Activated naive CD8-positive, alpha-beta T cell treated with anti-CD3 and anti-CD28 coated beads, Interleukin-2, amount 50 U/mL, for 24 hours (primary cell): Measurements from ENCODE around the gene SMIM13.

ENCODE experiments used
- ATAC-seq: fragments of 150-1000 bp; cut with Tn5 transposase; one replicate; pipeline ENCODE4 v1.10.0; 2021
- DNase-seq: peaks from one replicate; pipeline ENCODE4 v3.0.0; 2021
- H3K27ac Mint-ChIP-seq: one replicate; pipeline ENCODE4 v1.8.0; 2021; ENCODE audit warnings: mild to moderate bottlenecking, mixed read lengths
- H3K27me3 Mint-ChIP-seq: one replicate; pipeline ENCODE4 v1.8.0; 2021; ENCODE audit warnings: mixed read lengths
- H3K36me3 Mint-ChIP-seq: one replicate; pipeline ENCODE4 v1.8.0; 2021; ENCODE audit warnings: low read depth, mixed read lengths
- H3K4me1 Mint-ChIP-seq: one replicate; pipeline ENCODE4 v1.8.0; 2021; ENCODE audit warnings: mixed read lengths
- H3K4me3 Mint-ChIP-seq: one replicate; pipeline ENCODE4 v1.8.0; 2021; ENCODE audit warnings: mild to moderate bottlenecking, moderate library complexity, mixed read lengths
- H3K9me3 Mint-ChIP-seq: one replicate; pipeline ENCODE4 v1.8.0; 2021; ENCODE audit warnings: mixed read lengths

Gene SMIM13

GRCh38 chr6:11122380-11122779 lies 28.7 kb downstream of the SMIM13 start:
- Mint-ChIP-seq H3K4me3 (no peak overlapping the region), H3K36me3 (peaks cover 20% of the 10 kb centered on the region), H3K27me3 (no peaks in the 10 kb centered on the region), H3K9me3 (no peaks in the 10 kb centered on the region), H3K27ac (peak overlapping the region; percentile 6), H3K4me1 (peaks cover 30% of the 10 kb centered on the region)
- DNase-seq (no peak), ATAC-seq (peak; percentile 77)

- Mint-ChIP-seq H3K9me3 (no peaks in the 10 kb centered on the region), H3K4me1 (peaks cover 30% of the 10 kb centered on the region), H3K27ac (no peak overlapping the region), H3K27me3 (no peaks in the 10 kb centered on the region), H3K36me3 (peaks cover 20% of the 10 kb centered on the region), H3K4me3 (no peak overlapping the region)
- DNase-seq (no peak), ATAC-seq (no peak)
Measured at GRCh38 chr6:11123978-11124377, 30.3 kb downstream of the SMIM13 start.

GRCh38 chr6:11126876-11127275 lies 33.2 kb downstream of the SMIM13 start:
- Mint-ChIP-seq H3K4me1 (peaks cover 34% of the 10 kb centered on the region), H3K27ac (no peak overlapping the region), H3K4me3 (no peak overlapping the region), H3K9me3 (no peaks in the 10 kb centered on the region), H3K36me3 (peaks cover 18% of the 10 kb centered on the region), H3K27me3 (no peaks in the 10 kb centered on the region)
- ATAC-seq (no peak), DNase-seq (no peak)

GRCh38 chr6:11128608-11129007 lies 35.0 kb downstream of the SMIM13 start:
- H3K27me3 Mint-ChIP-seq = no peaks in the 10 kb centered on the region
- H3K36me3 Mint-ChIP-seq = peaks cover 18% of the 10 kb centered on the region
- no peak overlapping the region for H3K27ac Mint-ChIP-seq
- H3K9me3 Mint-ChIP-seq = no peaks in the 10 kb centered on the region
- H3K4me3 Mint-ChIP-seq = no peak overlapping the region
- H3K4me1 Mint-ChIP-seq = peaks cover 21% of the 10 kb centered on the region
- no peak for ATAC-seq
- no peak for DNase-seq

GRCh38 chr6:11129908-11130565 lies 36.4 kb downstream of the SMIM13 start:
- Mint-ChIP-seq H3K27ac (no peak overlapping the region), H3K27me3 (no peaks in the 10 kb centered on the region), H3K36me3 (peaks cover 28% of the 10 kb centered on the region), H3K4me3 (no peak overlapping the region), H3K4me1 (peaks cover 22% of the 10 kb centered on the region), H3K9me3 (no peaks in the 10 kb centered on the region)
- DNase-seq (no peak), ATAC-seq (no peak)

GRCh38 chr6:11130605-11131004 lies 37.0 kb downstream of the SMIM13 start:
- Mint-ChIP-seq H3K4me3 (no peak overlapping the region), H3K4me1 (peaks cover 22% of the 10 kb centered on the region), H3K9me3 (no peaks in the 10 kb centered on the region), H3K36me3 (peaks cover 30% of the 10 kb centered on the region), H3K27ac (no peak overlapping the region), H3K27me3 (no peaks in the 10 kb centered on the region)
- DNase-seq = no peak
- ATAC-seq = no peak

- no peak overlapping the region for H3K27ac Mint-ChIP-seq
- ATAC-seq = no peak
- H3K27me3 Mint-ChIP-seq = no peaks in the 10 kb centered on the region
Measured at GRCh38 chr6:11132194-11132888, 38.7 kb downstream of the SMIM13 start.

GRCh38 chr6:11133281-11133680 lies 39.6 kb downstream of the SMIM13 start:
- Mint-ChIP-seq H3K4me3 (no peak overlapping the region), H3K9me3 (no peaks in the 10 kb centered on the region), H3K4me1 (peaks cover 22% of the 10 kb centered on the region), H3K27me3 (no peaks in the 10 kb centered on the region), H3K36me3 (peaks cover 17% of the 10 kb centered on the region), H3K27ac (no peak overlapping the region)
- DNase-seq = no peak
- no peak for ATAC-seq

More at GRCh38 chr6:11132194-11132888, 38.7 kb downstream of the SMIM13 start:
- Mint-ChIP-seq H3K4me3 (no peak overlapping the region), H3K9me3 (no peaks in the 10 kb centered on the region), H3K36me3 (peaks cover 20% of the 10 kb centered on the region), H3K4me1 (peaks cover 22% of the 10 kb centered on the region)
- DNase-seq = no peak

- no peak for ATAC-seq
- Mint-ChIP-seq H3K27me3 (no peaks in the 10 kb centered on the region), H3K4me3 (no peak overlapping the region), H3K27ac (no peak overlapping the region), H3K36me3 (peaks cover 19% of the 10 kb centered on the region), H3K4me1 (peaks cover 26% of the 10 kb centered on the region), H3K9me3 (no peaks in the 10 kb centered on the region)
- no peak for DNase-seq
Measured at GRCh38 chr6:11136809-11137208, 43.2 kb downstream of the SMIM13 start.

- peak; percentile 93 for ATAC-seq
- H3K4me3 Mint-ChIP-seq = peak overlapping the region; percentile 22
Measured at GRCh38 chr6:11139051-11139960, 45.7 kb downstream of the SMIM13 start.

GRCh38 chr6:11140056-11140455 lies 46.4 kb downstream of the SMIM13 start:
- Mint-ChIP-seq H3K4me3 (no peak overlapping the region), H3K27me3 (no peaks in the 10 kb centered on the region), H3K27ac (peak overlapping the region; percentile 4), H3K36me3 (peaks cover 9% of the 10 kb centered on the region), H3K9me3 (no peaks in the 10 kb centered on the region), H3K4me1 (peaks cover 28% of the 10 kb centered on the region)
- DNase-seq (no peak), ATAC-seq (no peak)

More at GRCh38 chr6:11139051-11139960, 45.7 kb downstream of the SMIM13 start:
- H3K27me3 Mint-ChIP-seq = no peaks in the 10 kb centered on the region
- H3K27ac Mint-ChIP-seq = peak overlapping the region; percentile 68
- H3K4me1 Mint-ChIP-seq = peaks cover 27% of the 10 kb centered on the region
- peaks cover 17% of the 10 kb centered on the region for H3K36me3 Mint-ChIP-seq
- DNase-seq = no peak
- no peaks in the 10 kb centered on the region for H3K9me3 Mint-ChIP-seq

- peaks cover 2% of the 10 kb centered on the region for H3K36me3 Mint-ChIP-seq
- no peak overlapping the region for H3K4me3 Mint-ChIP-seq
- ATAC-seq = no peak
- peaks cover 28% of the 10 kb centered on the region for H3K4me1 Mint-ChIP-seq
- H3K9me3 Mint-ChIP-seq = no peaks in the 10 kb centered on the region
- H3K27ac Mint-ChIP-seq = no peak overlapping the region
- DNase-seq = no peak
- H3K27me3 Mint-ChIP-seq = no peaks in the 10 kb centered on the region
Measured at GRCh38 chr6:11141295-11141694, 47.7 kb downstream of the SMIM13 start.

GRCh38 chr6:11142296-11143027 lies 48.8 kb downstream of the SMIM13 start:
- peaks cover 2% of the 10 kb centered on the region for H3K36me3 Mint-ChIP-seq
- no peaks in the 10 kb centered on the region for H3K9me3 Mint-ChIP-seq
- H3K4me3 Mint-ChIP-seq = no peak overlapping the region
- no peak for DNase-seq
- no peak for ATAC-seq
- no peak overlapping the region for H3K27ac Mint-ChIP-seq
- no peaks in the 10 kb centered on the region for H3K27me3 Mint-ChIP-seq
- peaks cover 28% of the 10 kb centered on the region for H3K4me1 Mint-ChIP-seq
